Glutamatergic neuron (in vitro differentiated cells): Measurements from ENCODE around the gene GUCY2C. TPM values are rescaled to one million over a fixed set of nuclear protein-coding genes. Genes with fewer than 3 reads are reported as not detected.

Experiments used
- DNase-seq: peaks from one replicate; pipeline ENCODE4 v3.0.0; 2022
- H3K27ac Mint-ChIP-seq: one replicate; pipeline ENCODE4 v1.8.0; 2020; ENCODE audit warnings: mild to moderate bottlenecking, mixed read lengths, inconsistent platforms; ENCODE audit not compliant: unreplicated experiment
- H3K27me3 Mint-ChIP-seq: one replicate; pipeline ENCODE4 v1.8.0; 2020; ENCODE audit warnings: mild to moderate bottlenecking, moderate library complexity, mixed read lengths, inconsistent platforms; ENCODE audit not compliant: unreplicated experiment
- H3K36me3 Mint-ChIP-seq: one replicate; pipeline ENCODE4 v1.8.0; 2020; ENCODE audit warnings: mild to moderate bottlenecking, mixed read lengths, inconsistent platforms; ENCODE audit not compliant: unreplicated experiment
- H3K4me1 Mint-ChIP-seq: one replicate; pipeline ENCODE4 v1.8.0; 2020; ENCODE audit warnings: mild to moderate bottlenecking, low read depth, mixed read lengths, inconsistent platforms; ENCODE audit not compliant: unreplicated experiment
- H3K4me3 Mint-ChIP-seq: one replicate; pipeline ENCODE4 v1.8.0; 2020; ENCODE audit warnings: mild to moderate bottlenecking, mixed read lengths, inconsistent platforms; ENCODE audit not compliant: unreplicated experiment
- H3K9me3 Mint-ChIP-seq: one replicate; pipeline ENCODE4 v1.8.0; 2020; ENCODE audit warnings: mild to moderate bottlenecking, moderate library complexity, mixed read lengths, inconsistent platforms; ENCODE audit not compliant: unreplicated experiment
- total RNA-seq: library from RNA; stranded (reverse); fragmentation: NEBNext Ultra II Directional; extraction: Animal tissue kit (Norgen Biotek cat#: 25700); gene quantifications from one replicate; pipeline ENCODE4 v1.2.1, GENCODE V29; 2021; ENCODE audit not compliant: unreplicated experiment
- TF ChIP-seq, protein P1 (sequence below): fragments of 200-600 bp; sonication (generic); IDR thresholded peaks from one replicate; pipeline ENCODE4 v1.5.0; 2021; ENCODE audit not compliant: partially characterized antibody, unreplicated experiment

GUCY2C gene
- total RNA-seq, 1 donor from 2014 or later, result not detected

DNA sequence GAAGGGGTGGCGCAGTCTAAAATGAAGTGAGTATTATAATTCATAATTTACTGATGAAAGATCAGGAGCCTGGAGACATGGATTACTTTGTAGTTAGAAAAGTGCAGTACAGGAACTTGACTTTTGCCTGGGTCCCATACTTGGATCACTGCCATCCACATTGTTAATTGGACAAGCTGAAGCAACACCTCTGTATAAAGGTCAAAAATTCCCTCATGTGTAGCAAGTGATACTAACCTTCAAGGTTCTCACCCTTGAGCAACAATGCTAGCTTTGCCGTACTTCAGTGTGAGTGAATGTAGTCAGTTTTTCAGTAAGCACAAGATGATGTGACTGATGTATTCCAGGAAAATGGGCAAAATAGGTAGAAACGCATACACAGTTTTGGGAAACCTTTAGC is 84.1 kb downstream of the GUCY2C start:
- no peaks in the 10 kb centered on the region for H3K27me3 Mint-ChIP-seq
- no peak for DNase-seq

DNA sequence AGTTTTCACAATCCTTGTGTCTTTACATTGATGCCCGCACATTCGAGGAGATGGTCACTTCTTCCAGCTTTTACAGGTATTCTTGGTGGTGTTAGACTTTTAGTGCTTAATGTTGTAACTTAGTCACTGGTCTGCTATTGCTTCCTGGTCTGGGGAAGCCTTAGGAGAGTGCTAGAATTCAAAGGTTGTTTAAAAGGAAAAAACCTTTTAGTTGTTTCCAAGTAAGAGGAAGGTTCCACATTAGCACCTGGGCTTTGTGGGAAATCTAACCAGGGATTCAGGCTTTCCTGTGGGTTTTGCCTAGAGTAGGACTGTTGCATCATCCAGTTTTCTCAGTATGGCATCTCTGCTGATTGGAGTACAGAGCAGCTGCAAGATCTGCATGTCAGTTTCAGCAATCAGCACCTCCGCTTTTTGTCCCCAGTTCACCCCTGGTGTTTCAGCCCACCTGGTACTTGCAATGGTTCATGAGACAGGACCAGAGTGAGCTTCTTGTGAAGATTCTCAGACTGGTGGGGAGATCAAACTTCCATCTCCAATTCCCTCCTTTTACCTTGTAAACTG is 84.7 kb downstream of the GUCY2C start:
- Mint-ChIP-seq H3K27me3 (no peaks in the 10 kb centered on the region), H3K36me3 (no peaks in the 10 kb centered on the region), H3K4me1 (peaks cover 3% of the 10 kb centered on the region), H3K4me3 (no peak overlapping the region), H3K27ac (no peak overlapping the region), H3K9me3 (no peaks in the 10 kb centered on the region)
- TF ChIP-seq, protein P1, sequence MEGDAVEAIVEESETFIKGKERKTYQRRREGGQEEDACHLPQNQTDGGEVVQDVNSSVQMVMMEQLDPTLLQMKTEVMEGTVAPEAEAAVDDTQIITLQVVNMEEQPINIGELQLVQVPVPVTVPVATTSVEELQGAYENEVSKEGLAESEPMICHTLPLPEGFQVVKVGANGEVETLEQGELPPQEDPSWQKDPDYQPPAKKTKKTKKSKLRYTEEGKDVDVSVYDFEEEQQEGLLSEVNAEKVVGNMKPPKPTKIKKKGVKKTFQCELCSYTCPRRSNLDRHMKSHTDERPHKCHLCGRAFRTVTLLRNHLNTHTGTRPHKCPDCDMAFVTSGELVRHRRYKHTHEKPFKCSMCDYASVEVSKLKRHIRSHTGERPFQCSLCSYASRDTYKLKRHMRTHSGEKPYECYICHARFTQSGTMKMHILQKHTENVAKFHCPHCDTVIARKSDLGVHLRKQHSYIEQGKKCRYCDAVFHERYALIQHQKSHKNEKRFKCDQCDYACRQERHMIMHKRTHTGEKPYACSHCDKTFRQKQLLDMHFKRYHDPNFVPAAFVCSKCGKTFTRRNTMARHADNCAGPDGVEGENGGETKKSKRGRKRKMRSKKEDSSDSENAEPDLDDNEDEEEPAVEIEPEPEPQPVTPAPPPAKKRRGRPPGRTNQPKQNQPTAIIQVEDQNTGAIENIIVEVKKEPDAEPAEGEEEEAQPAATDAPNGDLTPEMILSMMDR, result no peak
- DNase-seq, result no peak

More for the DNA sequence above, 84.1 kb downstream of the GUCY2C start:
- H3K36me3 Mint-ChIP-seq, result no peaks in the 10 kb centered on the region
- TF ChIP-seq, protein P1, result no peak
- H3K4me1 Mint-ChIP-seq, result peaks cover 3% of the 10 kb centered on the region
- no peak overlapping the region for H3K4me3 Mint-ChIP-seq
- H3K9me3 Mint-ChIP-seq, result no peaks in the 10 kb centered on the region
- H3K27ac Mint-ChIP-seq, result no peak overlapping the region

DNA sequence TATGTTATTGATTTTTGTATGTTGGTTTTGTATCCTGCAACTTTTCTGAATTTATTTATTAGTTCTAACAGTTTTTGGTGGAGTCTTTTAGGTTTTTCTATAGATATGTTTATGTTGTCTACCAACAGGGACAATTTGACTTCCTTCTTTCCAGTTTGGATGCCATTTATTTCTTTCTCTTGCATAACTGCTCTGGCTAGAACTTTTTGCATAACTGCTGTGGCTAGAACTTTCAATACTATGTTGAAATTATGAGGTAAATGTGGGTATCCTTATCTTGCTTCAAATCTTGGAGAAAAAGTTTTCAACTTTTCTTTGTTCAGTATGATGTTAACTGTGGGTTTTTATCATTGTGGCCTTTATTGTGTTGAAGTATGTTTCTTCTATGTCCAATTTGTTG is 88.8 kb downstream of the GUCY2C start:
- Mint-ChIP-seq H3K9me3 (peaks cover 5% of the 10 kb centered on the region), H3K27me3 (no peaks in the 10 kb centered on the region), H3K4me3 (no peak overlapping the region), H3K27ac (no peak overlapping the region), H3K4me1 (no peaks in the 10 kb centered on the region), H3K36me3 (peaks cover 5% of the 10 kb centered on the region)
- DNase-seq, result no peak
- TF ChIP-seq, protein P1, result no peak

DNA sequence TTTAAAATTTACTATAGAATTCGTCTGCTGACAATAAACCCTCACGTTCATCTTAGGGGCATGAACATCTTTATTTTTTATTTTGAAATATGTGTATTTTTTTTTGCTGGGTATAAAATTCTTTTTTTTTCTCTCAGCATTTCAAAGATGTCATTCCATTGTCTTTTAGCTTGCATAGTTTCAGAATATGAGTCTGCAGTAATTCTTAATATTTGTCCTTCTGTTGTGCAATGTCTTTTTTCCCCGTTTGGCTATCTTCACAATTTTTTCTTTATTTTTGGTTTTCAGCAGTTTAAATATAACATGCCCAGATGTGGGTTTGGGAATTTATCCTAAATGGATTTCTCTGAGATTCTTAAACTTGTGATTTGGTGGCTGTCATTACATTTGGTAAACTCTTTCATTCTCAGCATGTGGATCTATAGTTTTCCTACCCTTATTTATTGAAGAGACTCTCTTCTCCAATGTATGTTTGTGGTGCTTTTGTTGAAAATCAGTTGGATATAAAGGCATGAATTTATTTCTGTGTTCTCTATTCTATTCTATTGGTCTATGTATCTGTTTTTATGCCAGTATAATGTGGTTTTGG is 90.9 kb downstream of the GUCY2C start:
- Mint-ChIP-seq H3K9me3 (peaks cover 5% of the 10 kb centered on the region), H3K27me3 (no peaks in the 10 kb centered on the region), H3K36me3 (peaks cover 5% of the 10 kb centered on the region), H3K4me1 (no peaks in the 10 kb centered on the region), H3K27ac (no peak overlapping the region), H3K4me3 (no peak overlapping the region)
- TF ChIP-seq, protein P1, result no peak
- no peak for DNase-seq

DNA sequence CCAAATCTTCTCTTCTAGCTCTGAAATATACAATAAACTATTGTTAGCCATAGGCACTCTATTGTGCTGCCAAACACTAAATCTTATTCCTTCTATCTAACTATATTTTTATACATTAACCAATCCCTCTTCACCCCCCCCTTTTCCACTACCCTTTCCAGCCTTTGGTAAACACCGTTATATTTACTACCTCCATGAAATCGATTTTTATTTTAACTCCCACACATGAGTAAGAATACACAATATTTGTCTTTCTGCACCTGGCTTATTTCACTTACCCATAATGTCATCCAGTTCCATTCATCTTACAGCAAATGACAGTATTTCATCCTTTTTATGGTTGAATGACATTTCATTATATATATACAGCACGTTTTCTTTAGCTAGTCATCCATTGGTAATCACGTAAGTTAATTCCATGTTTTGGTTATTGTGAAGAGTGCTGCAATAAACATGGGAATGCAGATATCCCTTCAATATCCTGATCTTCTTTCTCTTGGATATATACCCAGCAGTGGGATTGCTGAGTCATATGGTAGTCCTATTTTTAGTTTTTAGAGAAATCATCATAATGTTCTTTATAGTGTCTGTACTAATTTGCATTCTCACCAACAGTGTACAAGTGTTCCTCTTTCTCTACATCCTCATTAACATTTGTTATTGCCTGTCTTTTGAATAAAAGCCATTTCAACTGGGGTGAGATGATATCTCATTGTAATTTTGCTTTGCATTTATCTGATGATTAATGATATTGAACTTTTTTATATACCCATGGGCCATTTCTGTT is 94.5 kb downstream of the GUCY2C start:
- TF ChIP-seq, protein P1, result no peak
- Mint-ChIP-seq H3K4me3 (no peak overlapping the region), H3K27me3 (peaks cover 9% of the 10 kb centered on the region), H3K4me1 (no peaks in the 10 kb centered on the region), H3K27ac (no peak overlapping the region), H3K36me3 (peaks cover 5% of the 10 kb centered on the region), H3K9me3 (peaks cover 5% of the 10 kb centered on the region)
- no peak for DNase-seq
